ENCODE results near the gene PROB1.

- TF ChIP-seq CTCF (IDR thresholded peaks at IDR 0.05) (no peak), SIN3A (IDR thresholded peaks at IDR 0.05; ENCODE audit: borderline replicate concordance, insufficient read depth, low read depth, low read length) (no peak), TCF7L2 (IDR thresholded peaks at IDR 0.05; ENCODE audit: low read depth, low read length) (no peak)
Observed at GRCh38 chr5:139385061-139386049, 9.5 kb downstream of the PROB1 start.
